ENCODE results near the gene HSFX2.
"Not testable (repeated sequence)": the region's sequence is repeated elsewhere in the genome, so short reads cannot be mapped to it uniquely, and the experiment has no call there.

Gene HSFX2, protein sequence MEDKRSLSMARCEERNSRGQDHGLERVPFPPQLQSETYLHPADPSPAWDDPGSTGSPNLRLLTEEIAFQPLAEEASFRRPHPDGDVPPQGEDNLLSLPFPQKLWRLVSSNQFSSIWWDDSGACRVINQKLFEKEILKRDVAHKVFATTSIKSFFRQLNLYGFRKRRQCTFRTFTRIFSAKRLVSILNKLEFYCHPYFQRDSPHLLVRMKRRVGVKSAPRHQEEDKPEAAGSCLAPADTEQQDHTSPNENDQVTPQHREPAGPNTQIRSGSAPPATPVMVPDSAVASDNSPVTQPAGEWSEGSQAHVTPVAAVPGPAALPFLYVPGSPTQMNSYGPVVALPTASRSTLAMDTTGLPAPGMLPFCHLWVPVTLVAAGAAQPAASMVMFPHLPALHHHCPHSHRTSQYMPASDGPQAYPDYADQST

DNA sequence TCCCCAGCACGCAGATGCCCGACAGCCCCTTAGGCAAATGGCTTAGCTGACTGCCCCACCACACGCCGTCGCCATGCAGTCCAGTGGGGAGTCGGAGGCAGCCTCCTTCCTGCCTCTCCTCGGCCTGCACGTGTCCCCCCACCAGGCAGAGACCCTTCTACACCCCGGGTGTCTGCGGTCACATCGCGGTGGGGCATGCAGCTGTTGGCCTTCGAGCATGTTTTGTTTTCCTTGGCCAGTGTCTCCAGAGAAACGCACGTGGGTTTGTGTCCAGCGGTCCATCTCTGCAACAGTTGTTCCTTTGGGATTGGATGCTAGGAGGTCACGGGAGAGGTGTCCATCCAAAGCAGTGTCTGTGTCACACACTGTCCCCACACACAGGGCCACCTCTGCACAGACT, at the start of gene HSFX2:
Gene HSFX2, minus strand, starts transcription at position 101 of the 400 bp plus-strand sequence. CDS start 614 bp downstream, outside the sequence.
- not testable (repeated sequence) for H3K36me3 ChIP-seq (ENCODE audit: control insufficient read depth, insufficient read depth, low read length); H3K9me3 ChIP-seq (ENCODE audit: control insufficient read depth, low read length); H3K4me3 ChIP-seq (ENCODE audit: low read length); H3K9ac ChIP-seq (ENCODE audit: low read length); H3K27me3 ChIP-seq (ENCODE audit: control insufficient read depth, insufficient read depth, low read length); H3K4me1 ChIP-seq (ENCODE audit: control insufficient read depth, insufficient read depth, low read length)

DNA sequence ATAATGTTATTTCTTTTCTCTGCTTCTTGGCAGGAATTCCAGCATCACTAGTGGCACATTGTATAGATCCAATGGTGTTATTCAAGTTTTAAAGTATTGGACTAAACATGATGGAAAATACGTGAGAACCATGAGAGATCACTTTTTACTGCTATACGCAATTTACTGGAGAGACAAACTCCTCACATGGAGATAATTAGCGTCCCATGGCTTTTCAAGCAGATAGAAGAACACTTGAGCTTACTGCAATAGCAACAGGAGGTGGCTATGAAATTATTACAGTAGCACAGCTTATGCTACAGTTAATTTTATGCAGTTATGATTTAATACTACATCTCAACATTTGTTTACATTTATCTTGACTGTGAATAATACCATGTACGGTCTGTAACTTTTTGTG, 48.4 kb upstream of the HSFX2 start:
- no peaks in the 10 kb centered on the region for H3K9me3 ChIP-seq (ENCODE audit: control insufficient read depth, low read length)
- H3K27me3 ChIP-seq (ENCODE audit: control insufficient read depth, insufficient read depth, low read length) = no peaks in the 10 kb centered on the region
- no peak overlapping the region for H3K4me3 ChIP-seq (ENCODE audit: low read length)
- H3K4me1 ChIP-seq (ENCODE audit: control insufficient read depth, insufficient read depth, low read length) = no peaks in the 10 kb centered on the region
- no peaks in the 10 kb centered on the region for H3K36me3 ChIP-seq (ENCODE audit: control insufficient read depth, insufficient read depth, low read length)
- no peak overlapping the region for H3K9ac ChIP-seq (ENCODE audit: low read length)

DNA sequence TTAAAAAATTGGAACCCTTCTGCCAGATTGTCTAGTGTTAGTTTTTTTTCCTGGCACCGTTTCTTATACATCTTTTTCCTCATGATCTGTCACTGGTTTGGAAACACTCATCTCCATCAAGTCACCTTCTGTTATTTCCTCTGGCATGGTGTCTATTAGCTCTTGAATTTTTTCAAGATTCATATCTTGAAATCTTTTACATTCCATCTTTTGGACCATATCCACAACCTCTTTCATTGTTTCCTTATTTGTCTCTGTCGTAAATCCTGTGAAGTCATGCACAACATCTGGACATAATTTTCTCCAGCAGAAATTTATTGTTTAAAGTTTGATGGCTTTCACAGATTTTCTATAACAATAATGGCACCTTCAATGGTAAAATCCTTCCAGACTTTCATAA, 46.7 kb upstream of the HSFX2 start:
- H3K4me3 ChIP-seq (ENCODE audit: low read length) = no peak overlapping the region
- H3K4me1 ChIP-seq (ENCODE audit: control insufficient read depth, insufficient read depth, low read length) = no peaks in the 10 kb centered on the region
- H3K9me3 ChIP-seq (ENCODE audit: control insufficient read depth, low read length) = no peaks in the 10 kb centered on the region
- H3K36me3 ChIP-seq (ENCODE audit: control insufficient read depth, insufficient read depth, low read length) = no peaks in the 10 kb centered on the region
- H3K27me3 ChIP-seq (ENCODE audit: control insufficient read depth, insufficient read depth, low read length) = no peaks in the 10 kb centered on the region
- H3K9ac ChIP-seq (ENCODE audit: low read length) = no peak overlapping the region

DNA sequence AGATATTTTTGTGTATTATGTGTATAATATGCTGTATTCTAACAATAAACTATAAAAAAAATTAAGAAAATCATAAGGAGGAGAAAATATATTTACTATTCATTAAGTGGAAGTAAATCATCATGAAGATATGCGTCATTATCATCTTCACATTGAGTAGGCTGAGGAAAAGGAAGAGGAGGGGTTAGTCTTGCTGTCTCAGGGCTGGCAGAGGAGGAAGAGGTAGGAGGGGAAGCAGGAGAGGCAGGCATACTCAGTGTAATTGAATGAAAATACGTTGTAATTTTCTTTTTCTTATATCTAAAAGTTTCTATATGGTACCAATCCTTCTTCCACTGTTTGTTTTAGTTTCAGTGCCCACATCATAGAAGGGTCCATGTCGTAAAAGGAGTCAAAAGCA, 46.3 kb upstream of the HSFX2 start:
- no peak overlapping the region for H3K4me3 ChIP-seq (ENCODE audit: low read length)
- no peaks in the 10 kb centered on the region for H3K4me1 ChIP-seq (ENCODE audit: control insufficient read depth, insufficient read depth, low read length)
- H3K9ac ChIP-seq (ENCODE audit: low read length) = no peak overlapping the region
- H3K36me3 ChIP-seq (ENCODE audit: control insufficient read depth, insufficient read depth, low read length) = no peaks in the 10 kb centered on the region
- H3K27me3 ChIP-seq (ENCODE audit: control insufficient read depth, insufficient read depth, low read length) = no peaks in the 10 kb centered on the region
- H3K9me3 ChIP-seq (ENCODE audit: control insufficient read depth, low read length) = no peaks in the 10 kb centered on the region

GRCh38 chrX:149639568-149639967, 44.5 kb upstream of the HSFX2 start:
- H3K4me1 ChIP-seq (ENCODE audit: control insufficient read depth, insufficient read depth, low read length) = no peaks in the 10 kb centered on the region
- H3K9me3 ChIP-seq (ENCODE audit: control insufficient read depth, low read length) = no peaks in the 10 kb centered on the region
- no peaks in the 10 kb centered on the region for H3K27me3 ChIP-seq (ENCODE audit: control insufficient read depth, insufficient read depth, low read length)
- H3K4me3 ChIP-seq (ENCODE audit: low read length) = no peak overlapping the region
- no peaks in the 10 kb centered on the region for H3K36me3 ChIP-seq (ENCODE audit: control insufficient read depth, insufficient read depth, low read length)
- no peak overlapping the region for H3K9ac ChIP-seq (ENCODE audit: low read length)

DNA sequence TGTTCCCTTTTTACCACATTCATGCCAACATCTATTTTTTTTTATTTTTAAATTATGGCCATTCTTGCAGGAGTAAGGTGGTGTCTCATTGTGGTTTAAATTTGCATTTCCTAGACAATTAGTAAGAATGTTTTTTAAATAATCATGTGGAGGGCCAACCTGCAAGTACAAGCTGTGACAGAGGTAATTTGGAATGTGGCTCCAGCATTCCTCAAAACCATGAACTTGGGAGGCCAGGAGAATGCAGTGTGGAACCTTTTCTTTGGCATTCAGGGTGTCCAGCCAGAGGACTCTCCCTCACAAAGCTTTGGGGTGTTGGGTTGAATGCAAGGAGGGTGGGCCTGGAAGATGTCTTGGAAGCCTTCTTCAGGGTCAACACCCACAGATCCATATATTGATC, 43.7 kb upstream of the HSFX2 start:
- no peaks in the 10 kb centered on the region for H3K9me3 ChIP-seq (ENCODE audit: control insufficient read depth, low read length)
- no peak overlapping the region for H3K4me3 ChIP-seq (ENCODE audit: low read length)
- H3K27me3 ChIP-seq (ENCODE audit: control insufficient read depth, insufficient read depth, low read length) = no peaks in the 10 kb centered on the region
- H3K9ac ChIP-seq (ENCODE audit: low read length) = no peak overlapping the region
- H3K36me3 ChIP-seq (ENCODE audit: control insufficient read depth, insufficient read depth, low read length) = no peaks in the 10 kb centered on the region
- no peaks in the 10 kb centered on the region for H3K4me1 ChIP-seq (ENCODE audit: control insufficient read depth, insufficient read depth, low read length)

DNA sequence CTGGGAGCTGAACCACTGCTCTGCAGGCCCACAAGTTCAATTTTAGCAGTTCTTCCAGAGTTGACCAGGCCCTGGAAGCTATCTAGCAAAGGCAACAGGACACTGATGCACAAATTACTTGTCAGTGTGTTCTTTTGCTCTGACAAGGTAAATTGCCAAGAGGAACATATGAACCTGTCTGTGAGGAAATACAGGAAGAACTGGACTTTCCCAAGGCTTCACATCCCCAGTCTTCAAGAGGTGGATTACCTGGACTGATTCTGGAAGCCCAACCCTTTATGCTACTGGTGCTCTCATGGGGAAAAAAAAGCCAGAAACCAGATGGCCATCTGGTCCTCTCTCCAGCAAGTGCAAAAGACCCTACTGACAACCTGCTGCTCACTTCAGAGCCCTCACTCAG, 38.4 kb upstream of the HSFX2 start:
- H3K4me1 ChIP-seq (ENCODE audit: control insufficient read depth, insufficient read depth, low read length) = peaks cover 16% of the 10 kb centered on the region
- H3K9ac ChIP-seq (ENCODE audit: low read length) = no peak overlapping the region
- H3K9me3 ChIP-seq (ENCODE audit: control insufficient read depth, low read length) = no peaks in the 10 kb centered on the region
- no peaks in the 10 kb centered on the region for H3K36me3 ChIP-seq (ENCODE audit: control insufficient read depth, insufficient read depth, low read length)
- no peaks in the 10 kb centered on the region for H3K27me3 ChIP-seq (ENCODE audit: control insufficient read depth, insufficient read depth, low read length)
- no peak overlapping the region for H3K4me3 ChIP-seq (ENCODE audit: low read length)

DNA sequence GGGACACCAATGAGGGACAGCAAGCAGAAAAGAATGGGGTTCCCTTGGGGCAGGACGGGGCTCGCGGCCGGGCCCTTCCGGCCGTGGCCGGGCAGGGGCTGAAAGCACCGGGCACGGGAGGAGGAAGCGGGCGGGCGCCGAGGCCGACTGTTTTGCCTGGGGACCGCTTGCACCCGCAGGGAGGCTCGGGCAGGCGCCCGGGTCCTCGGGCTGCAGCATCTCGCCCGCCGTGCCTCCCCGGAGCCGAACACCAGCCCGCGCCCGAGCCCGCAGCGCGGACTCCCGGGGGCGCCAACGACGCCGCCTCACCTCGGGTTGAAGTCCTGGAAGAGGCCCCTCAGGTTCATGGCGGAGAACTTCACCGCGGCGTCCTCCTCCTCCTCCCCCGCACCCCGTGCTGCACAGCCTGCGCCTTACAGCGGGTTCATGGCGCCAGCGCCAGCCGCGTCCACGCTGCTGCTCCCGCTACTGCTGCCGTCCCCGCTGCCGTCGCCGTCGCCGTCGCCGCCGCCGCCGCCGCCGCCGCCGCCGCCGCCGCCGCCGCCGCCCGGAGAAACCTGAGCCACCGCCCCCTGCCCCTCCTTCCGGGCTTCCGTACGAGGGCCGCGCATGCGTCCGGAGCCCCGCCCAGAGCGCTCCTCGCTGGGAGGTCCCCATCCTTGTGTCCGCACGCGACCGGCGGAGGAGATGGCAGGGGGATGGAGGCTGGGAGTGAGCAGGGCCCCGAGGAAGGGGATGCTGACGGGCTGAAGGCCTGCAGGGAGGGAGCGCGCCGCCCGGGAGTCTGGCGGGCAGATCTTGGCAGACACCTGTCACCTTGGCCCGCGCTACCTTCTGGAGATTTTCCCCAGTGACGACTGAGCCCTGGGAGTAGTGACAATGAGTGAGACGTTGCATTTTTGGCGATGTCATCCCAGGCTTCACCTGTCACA, 36.4 kb upstream of the HSFX2 start, which contains the start of gene TMEM185A:
Gene TMEM185A, minus strand, starts transcription at position 559 of the 932 bp plus-strand sequence. Its CDS starts 212 bp downstream, at position 347.
- peak within 1 kb of the TSS; percentile 71 for H3K4me3 ChIP-seq (ENCODE audit: low read length)
- peak within 1 kb of the TSS; percentile 64 for H3K9ac ChIP-seq (ENCODE audit: low read length)
- peaks cover 18% of the 10 kb centered on the region for H3K4me1 ChIP-seq (ENCODE audit: control insufficient read depth, insufficient read depth, low read length)
- H3K36me3 ChIP-seq (ENCODE audit: control insufficient read depth, insufficient read depth, low read length) = no peaks in the 10 kb centered on the region
- no peaks in the 10 kb centered on the region for H3K27me3 ChIP-seq (ENCODE audit: control insufficient read depth, insufficient read depth, low read length)
- no peaks in the 10 kb centered on the region for H3K9me3 ChIP-seq (ENCODE audit: control insufficient read depth, low read length)

GRCh38 chrX:149630681-149631233, 35.6 kb upstream of the HSFX2 start:
- H3K4me3 ChIP-seq (ENCODE audit: low read length) = peak overlapping the region; percentile 71
- no peaks in the 10 kb centered on the region for H3K27me3 ChIP-seq (ENCODE audit: control insufficient read depth, insufficient read depth, low read length)
- H3K4me1 ChIP-seq (ENCODE audit: control insufficient read depth, insufficient read depth, low read length) = peaks cover 18% of the 10 kb centered on the region
- no peaks in the 10 kb centered on the region for H3K9me3 ChIP-seq (ENCODE audit: control insufficient read depth, low read length)
- peak overlapping the region; percentile 64 for H3K9ac ChIP-seq (ENCODE audit: low read length)
- H3K36me3 ChIP-seq (ENCODE audit: control insufficient read depth, insufficient read depth, low read length) = no peaks in the 10 kb centered on the region

- no peak overlapping the region for H3K4me3 ChIP-seq (ENCODE audit: low read length)
- H3K36me3 ChIP-seq (ENCODE audit: control insufficient read depth, insufficient read depth, low read length) = no peaks in the 10 kb centered on the region
- H3K27me3 ChIP-seq (ENCODE audit: control insufficient read depth, insufficient read depth, low read length) = no peaks in the 10 kb centered on the region
- H3K4me1 ChIP-seq (ENCODE audit: control insufficient read depth, insufficient read depth, low read length) = peaks cover 18% of the 10 kb centered on the region
- H3K9ac ChIP-seq (ENCODE audit: low read length) = no peak overlapping the region
- H3K9me3 ChIP-seq (ENCODE audit: control insufficient read depth, low read length) = no peaks in the 10 kb centered on the region
Observed at GRCh38 chrX:149629730-149630387, 34.7 kb upstream of the HSFX2 start.

DNA sequence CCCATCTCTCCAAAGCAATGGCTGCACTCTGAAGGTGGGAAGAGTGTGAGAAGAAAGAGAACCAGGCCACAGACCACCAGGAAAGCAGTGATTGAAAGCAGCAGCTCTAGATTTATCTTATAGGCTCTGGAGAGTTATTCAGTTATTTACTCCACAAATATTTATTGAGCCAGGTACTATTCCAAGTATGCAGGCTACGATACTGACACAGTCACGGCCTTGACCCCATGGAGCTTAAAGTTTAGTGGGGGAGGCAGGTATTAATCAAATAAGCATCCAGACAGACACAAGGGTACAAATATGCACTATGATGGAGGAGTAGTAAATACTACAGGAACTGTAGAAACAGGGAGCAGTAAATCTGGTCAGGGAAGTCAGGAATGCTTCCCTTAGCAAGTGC, 33.7 kb upstream of the HSFX2 start:
- no peak overlapping the region for H3K9ac ChIP-seq (ENCODE audit: low read length)
- H3K27me3 ChIP-seq (ENCODE audit: control insufficient read depth, insufficient read depth, low read length) = no peaks in the 10 kb centered on the region
- no peak overlapping the region for H3K4me3 ChIP-seq (ENCODE audit: low read length)
- peaks cover 18% of the 10 kb centered on the region for H3K4me1 ChIP-seq (ENCODE audit: control insufficient read depth, insufficient read depth, low read length)
- H3K9me3 ChIP-seq (ENCODE audit: control insufficient read depth, low read length) = no peaks in the 10 kb centered on the region
- no peaks in the 10 kb centered on the region for H3K36me3 ChIP-seq (ENCODE audit: control insufficient read depth, insufficient read depth, low read length)
